ENCODE measurements around the gene STOX1.

DNA sequence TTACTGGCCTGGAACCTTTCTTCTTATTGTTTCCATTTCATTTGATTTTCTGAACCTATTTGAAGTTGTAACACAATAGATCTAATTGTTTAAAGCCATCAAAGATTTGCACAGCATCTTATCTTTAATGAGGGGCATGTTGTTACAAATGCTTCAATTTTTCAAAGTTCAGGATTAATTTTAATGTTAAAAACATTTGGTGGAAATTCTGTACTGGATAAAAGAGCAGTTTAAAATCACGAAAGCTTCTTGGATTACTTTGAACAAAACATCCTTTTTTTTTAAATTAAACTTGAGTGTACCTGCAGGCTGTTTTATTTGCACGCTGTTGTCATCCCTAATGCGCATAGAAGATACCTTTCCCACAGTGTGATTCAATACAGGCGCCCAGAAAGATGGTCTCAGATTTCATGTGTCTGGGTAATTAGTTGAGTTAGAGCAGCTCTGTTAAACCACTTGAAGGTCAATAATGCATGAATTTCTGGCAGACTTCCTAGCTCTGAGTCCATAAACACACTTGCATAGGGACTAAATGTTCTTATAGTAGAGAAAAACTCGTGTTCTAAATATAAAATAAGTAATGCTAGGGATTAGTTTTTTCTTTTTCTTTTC lies 44.5 kb downstream of the STOX1 start:
- TF ChIP-seq POLR2A (IDR thresholded peaks at IDR 0.05) (no peak), CTCF (IDR thresholded peaks at IDR 0.05) (no peak)

Measured in testis (tissue), 2 donors.